ENCODE results near the gene NAXD. TPM values are rescaled to one million over a fixed set of nuclear protein-coding genes. Genes with fewer than 3 reads are reported as not detected.
A peak's percentile ranks its signal among the peaks of the same experiment; 100 is the strongest.

Gene NAXD
- total and polyA plus RNA-seq, 4 experiments from 2014 or later = 20.4 to 33.4 (median 26.5) TPM

DNA sequence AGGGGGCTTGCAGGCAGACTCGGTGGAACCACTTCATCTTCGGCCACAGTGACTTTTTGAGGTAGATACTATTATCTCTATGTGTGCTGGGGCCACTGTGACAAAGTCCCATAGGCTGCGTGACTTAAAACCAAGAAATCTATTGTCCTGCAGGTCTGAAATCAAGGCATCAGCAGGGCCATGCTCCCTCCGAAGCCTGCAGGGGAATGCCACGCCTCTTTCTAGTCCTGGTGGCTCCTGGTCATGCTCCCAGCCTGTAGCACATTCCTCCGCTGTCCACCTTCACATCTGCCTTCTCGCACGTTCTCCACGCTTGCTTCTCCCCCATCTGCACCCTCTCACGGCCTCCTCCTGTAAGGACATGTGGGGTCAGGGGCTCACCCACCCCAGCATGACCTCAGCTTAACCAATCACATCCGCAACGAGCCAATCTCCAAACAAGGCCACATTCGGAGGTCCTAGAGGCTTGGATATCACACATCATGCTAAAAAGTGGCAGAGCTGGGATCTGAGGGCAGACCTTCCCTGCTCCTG is 32.9 kb upstream of the NAXD start:
- no peak for DNase-seq
- H3K9me3 ChIP-seq (ENCODE audit: control insufficient read depth in 1 of 2, low read length in 2 of 2) = no peaks in the 10 kb centered on the region
- H3K4me3 Mint-ChIP-seq = no peak overlapping the region
- POLR2A ChIA-PET (ENCODE audit: partially characterized antibody) = no interaction called here
- H3K4me1 ChIP-seq (ENCODE audit: insufficient read depth, low read length) = no peaks in the 10 kb centered on the region
- intact Hi-C loops (cut with micrococcal nuclease) = no loop called here
- H3K36me3 Mint-ChIP-seq = no peaks in the 10 kb centered on the region
- peaks cover 8% of the 10 kb centered on the region for H3K27me3 ChIP-seq (ENCODE audit: insufficient read depth, low read length)
- no peak overlapping the region for H3K4me3 ChIP-seq (ENCODE audit: low read length in 2 of 2)
- H3K36me3 ChIP-seq (ENCODE audit: insufficient read depth, low read length) = no peaks in the 10 kb centered on the region
- H3K27me3 Mint-ChIP-seq = peaks cover 21 to 32% of the 10 kb centered on the region in 2 donors
- CTCF ChIA-PET (ENCODE audit: partially characterized antibody) = no interaction called here
- no peaks in the 10 kb centered on the region for H3K9me3 Mint-ChIP-seq
- no peaks in the 10 kb centered on the region for H3K4me1 Mint-ChIP-seq
- no peak overlapping the region for H3K27ac ChIP-seq (ENCODE audit: low read depth, low read length)
- H3K27ac Mint-ChIP-seq = no peak overlapping the region

DNA sequence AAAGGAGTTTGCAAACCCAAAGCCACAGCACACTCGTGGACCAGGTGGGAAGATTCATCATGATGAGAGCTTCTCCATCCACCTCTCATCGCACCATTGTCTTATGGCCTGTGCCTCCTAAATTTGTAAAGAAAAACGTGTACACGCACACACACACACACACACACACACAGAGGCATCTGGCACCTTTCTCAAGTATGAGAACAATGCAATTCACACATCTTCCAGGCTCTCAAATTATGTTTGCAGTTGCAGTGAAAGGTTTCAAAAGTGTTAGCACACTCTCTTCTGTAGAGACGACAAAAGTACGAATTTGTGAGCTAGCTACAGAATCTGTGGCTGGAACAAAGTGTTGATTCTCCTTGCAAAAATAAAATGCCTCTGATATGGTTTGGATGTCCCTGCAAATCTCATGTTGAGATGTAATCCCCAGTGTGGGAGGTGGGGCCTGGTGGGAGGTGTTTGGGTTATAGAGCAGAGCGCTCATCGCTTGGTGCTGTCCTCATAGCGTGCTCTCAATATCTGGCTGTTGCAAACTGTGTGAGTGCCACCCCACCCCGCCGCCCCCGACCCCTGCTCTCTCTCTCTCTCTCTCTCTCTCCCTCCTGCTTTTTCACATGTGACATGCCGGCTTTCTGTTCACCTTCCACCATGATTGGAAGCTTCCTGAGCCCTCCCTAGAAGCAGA is 32.0 kb upstream of the NAXD start:
- no peak for DNase-seq
- Mint-ChIP-seq H3K4me1 (no peaks in the 10 kb centered on the region), H3K27ac (no peak overlapping the region), H3K4me3 (no peak overlapping the region), H3K36me3 (no peaks in the 10 kb centered on the region), H3K27me3 (peaks cover 19 to 30% of the 10 kb centered on the region in 2 donors), H3K9me3 (no peaks in the 10 kb centered on the region)
- intact Hi-C loops (cut with micrococcal nuclease) = no loop called here
- Histone ChIP-seq H3K27me3 (ENCODE audit: insufficient read depth, low read length) (peaks cover 8% of the 10 kb centered on the region), H3K4me3 (ENCODE audit: low read length in 2 of 2) (no peak overlapping the region), H3K9me3 (ENCODE audit: control insufficient read depth in 1 of 2, low read length in 2 of 2) (no peaks in the 10 kb centered on the region), H3K4me1 (ENCODE audit: insufficient read depth, low read length) (no peaks in the 10 kb centered on the region), H3K36me3 (ENCODE audit: insufficient read depth, low read length) (no peaks in the 10 kb centered on the region), H3K27ac (ENCODE audit: low read depth, low read length) (no peak overlapping the region)
- CTCF ChIA-PET (ENCODE audit: partially characterized antibody) = interaction anchor here (1.2 kb wide), 1 partner anchor 10 kb away, joined by 3 read pairs; no protein-coding TSS in a partner anchor
- POLR2A ChIA-PET (ENCODE audit: partially characterized antibody) = no interaction called here

DNA sequence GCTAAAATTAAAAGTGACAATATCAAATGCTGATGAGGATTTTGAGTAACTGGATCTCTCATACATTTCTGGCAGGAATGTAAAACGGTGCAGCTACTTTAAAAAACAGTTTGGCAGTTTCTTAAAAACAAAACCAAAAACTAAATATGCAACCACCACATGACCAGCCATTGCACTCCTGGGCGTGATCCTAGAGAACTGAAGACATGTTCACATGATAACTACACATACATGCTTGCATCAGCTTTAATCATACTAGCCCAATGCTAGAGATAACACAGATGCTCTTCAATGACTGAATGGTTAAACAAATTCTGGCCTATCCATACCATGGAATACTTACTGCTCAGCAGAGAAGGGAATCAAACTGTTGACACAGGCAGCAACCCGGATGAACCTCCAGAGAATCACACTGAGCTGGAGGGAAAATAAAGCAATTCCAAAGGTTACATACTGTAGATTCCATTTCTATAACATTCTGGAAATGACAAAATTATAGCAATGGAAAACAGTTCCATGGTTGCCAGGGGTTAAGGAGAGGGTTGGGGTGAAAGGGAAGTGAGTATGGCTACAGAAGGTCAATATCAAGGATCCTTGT is 25.5 kb upstream of the NAXD start:
- no peak overlapping the region for H3K27ac ChIP-seq (ENCODE audit: low read depth, low read length)
- no peaks in the 10 kb centered on the region for H3K4me1 ChIP-seq (ENCODE audit: insufficient read depth, low read length)
- POLR2A ChIA-PET (ENCODE audit: partially characterized antibody) = no interaction called here
- no peak for DNase-seq
- Mint-ChIP-seq H3K27me3 (peaks cover 2 to 6% of the 10 kb centered on the region in 2 donors), H3K4me3 (no peak overlapping the region), H3K9me3 (no peaks in the 10 kb centered on the region), H3K36me3 (no peaks in the 10 kb centered on the region), H3K27ac (peak overlapping the region in 1 of 7 donors; percentile 26), H3K4me1 (peaks cover 0 to 2% (median 1%) of the 10 kb centered on the region in 4 donors)
- H3K4me3 ChIP-seq (ENCODE audit: low read length in 2 of 2) = no peak overlapping the region
- no peaks in the 10 kb centered on the region for H3K9me3 ChIP-seq (ENCODE audit: control insufficient read depth in 1 of 2, low read length in 2 of 2)
- intact Hi-C loops (cut with micrococcal nuclease) = loop anchor here (5.0 kb wide), 1 partner anchor 457 kb away; no protein-coding TSS in a partner anchor
- CTCF ChIA-PET (ENCODE audit: partially characterized antibody) = no interaction called here
- H3K27me3 ChIP-seq (ENCODE audit: insufficient read depth, low read length) = peaks cover 7% of the 10 kb centered on the region
- no peaks in the 10 kb centered on the region for H3K36me3 ChIP-seq (ENCODE audit: insufficient read depth, low read length)

DNA sequence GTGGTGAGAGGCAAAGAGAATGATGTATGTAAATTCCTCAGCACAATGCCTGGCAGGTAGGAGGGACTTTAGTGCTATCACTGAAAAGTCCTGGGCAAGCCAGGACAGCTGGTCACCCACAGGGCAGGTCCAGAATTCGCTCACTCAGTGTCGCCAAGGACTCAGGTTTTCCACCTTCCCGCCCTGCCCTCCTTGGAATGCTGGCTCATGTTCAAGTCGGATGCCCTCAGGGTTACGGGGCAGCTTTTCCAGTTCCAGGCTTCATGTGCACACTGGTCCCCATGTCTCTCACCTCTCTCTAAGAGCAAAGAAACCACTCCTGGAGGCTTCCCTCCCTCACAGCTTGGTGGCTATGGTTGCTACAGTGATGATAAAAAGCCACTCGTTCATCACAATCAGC is 24.8 kb upstream of the NAXD start:
- CTCF ChIA-PET (ENCODE audit: partially characterized antibody) = no interaction called here
- POLR2A ChIA-PET (ENCODE audit: partially characterized antibody) = no interaction called here
- Mint-ChIP-seq H3K9me3 (no peaks in the 10 kb centered on the region), H3K36me3 (no peaks in the 10 kb centered on the region), H3K27me3 (peaks cover 0 to 6% of the 10 kb centered on the region in 2 donors), H3K27ac (peak overlapping the region in 1 of 7 donors; percentile 26), H3K4me1 (peaks cover 0 to 2% (median 1%) of the 10 kb centered on the region in 4 donors), H3K4me3 (no peak overlapping the region)
- DNase-seq = no peak
- Histone ChIP-seq H3K27me3 (ENCODE audit: insufficient read depth, low read length) (no peaks in the 10 kb centered on the region), H3K4me3 (ENCODE audit: low read length in 2 of 2) (no peak overlapping the region), H3K27ac (ENCODE audit: low read depth, low read length) (no peak overlapping the region), H3K36me3 (ENCODE audit: insufficient read depth, low read length) (no peaks in the 10 kb centered on the region), H3K9me3 (ENCODE audit: control insufficient read depth in 1 of 2, low read length in 2 of 2) (no peaks in the 10 kb centered on the region), H3K4me1 (ENCODE audit: insufficient read depth, low read length) (no peaks in the 10 kb centered on the region)
- intact Hi-C loops (cut with micrococcal nuclease) = loop anchor here (5.0 kb wide), 1 partner anchor 457 kb away; no protein-coding TSS in a partner anchor

DNA sequence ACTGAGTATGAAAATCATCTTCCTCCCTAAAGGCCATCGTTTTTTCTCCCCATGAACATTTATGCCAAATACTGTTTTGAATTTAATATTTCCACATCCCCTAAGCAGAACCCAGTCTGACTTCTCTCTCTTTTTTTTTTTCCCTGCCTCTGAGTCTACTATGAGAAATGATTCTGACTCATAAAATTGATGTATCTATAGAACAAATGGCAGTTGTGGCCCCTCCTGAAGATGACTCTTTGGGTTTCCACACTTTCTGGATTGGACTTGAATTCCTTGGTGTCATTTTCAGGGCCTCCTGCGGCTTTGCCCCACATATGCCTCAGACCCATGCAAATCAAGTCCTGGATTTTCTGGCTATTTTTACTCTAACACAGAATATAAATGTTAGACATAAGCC is 22.7 kb upstream of the NAXD start:
- H3K9me3 Mint-ChIP-seq = no peaks in the 10 kb centered on the region
- H3K27me3 Mint-ChIP-seq = peaks cover 0 to 2% of the 10 kb centered on the region in 2 donors
- H3K27ac Mint-ChIP-seq = no peak overlapping the region
- ChIA-PET CTCF (ENCODE audit: partially characterized antibody) (interaction anchor here (0.7 to 1.5 kb wide), 5 partner anchors 11 to 229 kb away, joined by 3 to 11 read pairs (median 4); no protein-coding TSS in a partner anchor), POLR2A (ENCODE audit: partially characterized antibody) (no interaction called here)
- no peak overlapping the region for H3K4me3 Mint-ChIP-seq
- Histone ChIP-seq H3K4me1 (ENCODE audit: insufficient read depth, low read length) (no peaks in the 10 kb centered on the region), H3K27me3 (ENCODE audit: insufficient read depth, low read length) (no peaks in the 10 kb centered on the region), H3K9me3 (ENCODE audit: control insufficient read depth in 1 of 2, low read length in 2 of 2) (no peaks in the 10 kb centered on the region), H3K4me3 (ENCODE audit: low read length in 2 of 2) (no peak overlapping the region), H3K36me3 (ENCODE audit: insufficient read depth, low read length) (no peaks in the 10 kb centered on the region), H3K27ac (ENCODE audit: low read depth, low read length) (no peak overlapping the region)
- H3K36me3 Mint-ChIP-seq = no peaks in the 10 kb centered on the region
- DNase-seq = no peak
- intact Hi-C loops (cut with micrococcal nuclease) = loop anchor here (5.0 kb wide), 1 partner anchor 455 kb away; no protein-coding TSS in a partner anchor
- H3K4me1 Mint-ChIP-seq = peaks cover 0 to 2% (median 1%) of the 10 kb centered on the region in 4 donors

DNA sequence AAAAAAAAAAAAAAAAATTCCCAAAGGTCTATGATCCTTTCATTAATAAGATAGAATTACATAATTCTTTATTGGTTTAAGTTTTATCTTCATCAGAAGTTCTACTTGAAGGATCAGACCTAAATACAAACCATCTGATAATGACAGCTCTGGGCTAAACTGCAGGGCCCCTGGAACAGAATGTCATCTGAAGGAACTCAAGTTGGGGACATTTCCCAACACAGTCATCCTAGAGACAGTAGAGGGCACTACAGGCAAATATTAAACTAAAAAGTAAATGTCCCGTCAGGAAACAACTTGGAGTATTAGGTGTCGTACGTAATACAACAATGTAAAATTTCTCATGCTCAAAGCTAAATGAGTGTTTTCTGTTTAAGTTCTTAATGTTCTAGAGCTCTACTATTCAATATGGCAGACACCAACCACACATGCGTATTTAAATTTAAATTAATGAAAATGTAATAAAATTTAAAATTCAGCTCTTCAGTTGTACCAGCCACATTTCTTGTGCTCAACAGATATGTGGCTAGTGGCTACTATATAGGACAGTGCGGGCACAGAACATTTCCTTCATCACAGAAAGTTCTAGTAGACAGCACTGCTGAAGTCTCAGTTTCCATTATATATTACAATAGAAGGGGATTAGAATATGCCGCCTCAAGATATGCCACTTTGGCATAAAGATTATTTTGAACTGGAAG is 21.8 kb upstream of the NAXD start:
- Mint-ChIP-seq H3K4me1 (peaks cover 0 to 2% (median 1%) of the 10 kb centered on the region in 4 donors), H3K27ac (no peak overlapping the region), H3K36me3 (no peaks in the 10 kb centered on the region), H3K27me3 (peaks cover 0 to 2% of the 10 kb centered on the region in 2 donors), H3K4me3 (no peak overlapping the region), H3K9me3 (no peaks in the 10 kb centered on the region)
- intact Hi-C loops (cut with micrococcal nuclease) = loop anchor here (5.0 kb wide), 1 partner anchor 454 kb away; no protein-coding TSS in a partner anchor
- POLR2A ChIA-PET (ENCODE audit: partially characterized antibody) = interaction anchor here (0.6 to 0.7 kb wide), 2 partner anchors 122 to 583 kb away, joined by 3 to 6 read pairs; no protein-coding TSS in a partner anchor
- Histone ChIP-seq H3K4me3 (ENCODE audit: low read length in 2 of 2) (no peak overlapping the region), H3K9me3 (ENCODE audit: control insufficient read depth in 1 of 2, low read length in 2 of 2) (no peaks in the 10 kb centered on the region), H3K36me3 (ENCODE audit: insufficient read depth, low read length) (no peaks in the 10 kb centered on the region), H3K27ac (ENCODE audit: low read depth, low read length) (no peak overlapping the region), H3K4me1 (ENCODE audit: insufficient read depth, low read length) (no peaks in the 10 kb centered on the region), H3K27me3 (ENCODE audit: insufficient read depth, low read length) (no peaks in the 10 kb centered on the region)
- DNase-seq = peak in 4 of 5 donors; percentile 26 to 36 (median 30)
- CTCF ChIA-PET (ENCODE audit: partially characterized antibody) = interaction anchor here (0.7 to 1.7 kb wide), 13 partner anchors 9 to 232 kb away, joined by 3 to 12 read pairs (median 3); partner anchors contain the start of gene RAB20

Measured in CD4-positive, alpha-beta memory T cell (primary cell).